Type B pancreatic cell (in vitro differentiated cells): Measurements from ENCODE around the gene UBE2G2. TPM values are rescaled to one million over a fixed set of nuclear protein-coding genes. Genes with fewer than 3 reads are reported as not detected.

Experiments
- DNase-seq: peaks from one replicate; pipeline ENCODE4 v3.0.0; 2021; ENCODE audit warnings: mixed read lengths; ENCODE audit not compliant: unreplicated experiment; ENCODE audit errors: extremely low spot score
- H3K27ac Mint-ChIP-seq: 2 replicates; pipeline ENCODE4 v1.8.0; 2021; ENCODE audit warnings: mild to moderate bottlenecking, mixed read lengths
- H3K27me3 Mint-ChIP-seq: 2 replicates; pipeline ENCODE4 v1.8.0; 2021; ENCODE audit warnings: mixed read lengths
- H3K36me3 Mint-ChIP-seq: 2 replicates; pipeline ENCODE4 v1.8.0; 2021; ENCODE audit warnings: mixed read lengths
- H3K4me1 Mint-ChIP-seq: one replicate; pipeline ENCODE4 v1.8.0; 2021; ENCODE audit warnings: mixed read lengths; ENCODE audit not compliant: unreplicated experiment
- H3K4me3 Mint-ChIP-seq: 2 replicates; pipeline ENCODE4 v1.8.0; 2021; ENCODE audit warnings: mild to moderate bottlenecking, mixed read lengths
- H3K9me3 Mint-ChIP-seq: 2 replicates; pipeline ENCODE4 v1.8.0; 2021; ENCODE audit warnings: mixed read lengths
- total RNA-seq: library from RNA; stranded (reverse); gene quantifications from 2 replicates; pipeline ENCODE4 v1.2.1, GENCODE V29; 2021; ENCODE audit warnings: low replicate concordance
- TF ChIP-seq, protein P1 (sequence below): fragments of 200-600 bp; sonication (generic); conservative IDR thresholded peaks from 2 replicates; pipeline ENCODE4 v1.5.0; 2021; ENCODE audit warnings: antibody characterized with exemption, mild to moderate bottlenecking

UBE2G2 gene
- total RNA-seq, 1 donor from 2014 or later: 92.4 TPM

DNA sequence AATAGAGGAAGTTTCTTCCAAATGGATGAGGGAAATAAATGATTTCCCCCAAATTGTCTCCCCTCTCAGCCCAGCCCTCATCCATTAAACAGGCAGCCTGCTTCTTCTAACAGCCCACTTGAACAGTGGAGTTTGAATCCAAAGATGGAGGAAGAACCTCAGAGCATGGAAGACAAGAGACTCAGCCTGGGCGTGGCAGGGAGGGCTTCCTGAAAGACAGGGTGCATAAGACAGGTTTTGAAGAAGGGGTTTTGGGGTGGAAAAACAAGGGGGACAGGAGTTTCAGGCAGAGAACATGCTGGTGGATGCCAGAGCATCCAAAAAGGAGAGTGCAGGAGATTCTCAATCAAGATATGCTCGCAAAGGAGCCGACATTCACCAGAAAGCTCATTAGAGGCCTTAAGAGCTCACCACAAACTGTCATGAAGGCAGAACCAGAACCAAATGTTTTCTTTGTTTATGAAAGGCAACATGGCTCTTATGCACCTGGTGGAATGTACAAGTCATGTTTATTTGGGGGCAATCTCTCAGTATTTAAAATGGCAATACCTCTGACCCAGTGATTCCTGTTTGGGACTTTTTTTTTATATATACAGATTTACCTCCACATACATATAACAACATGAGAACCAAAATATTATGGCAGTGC is 63.8 kb downstream of the UBE2G2 start:
- Mint-ChIP-seq H3K36me3 (no peaks in the 10 kb centered on the region), H3K27me3 (peaks cover 10% of the 10 kb centered on the region), H3K4me3 (no peak overlapping the region), H3K9me3 (no peaks in the 10 kb centered on the region), H3K27ac (no peak overlapping the region), H3K4me1 (peaks cover 17% of the 10 kb centered on the region)
- DNase-seq: peak; percentile 4
- TF ChIP-seq, protein P1, sequence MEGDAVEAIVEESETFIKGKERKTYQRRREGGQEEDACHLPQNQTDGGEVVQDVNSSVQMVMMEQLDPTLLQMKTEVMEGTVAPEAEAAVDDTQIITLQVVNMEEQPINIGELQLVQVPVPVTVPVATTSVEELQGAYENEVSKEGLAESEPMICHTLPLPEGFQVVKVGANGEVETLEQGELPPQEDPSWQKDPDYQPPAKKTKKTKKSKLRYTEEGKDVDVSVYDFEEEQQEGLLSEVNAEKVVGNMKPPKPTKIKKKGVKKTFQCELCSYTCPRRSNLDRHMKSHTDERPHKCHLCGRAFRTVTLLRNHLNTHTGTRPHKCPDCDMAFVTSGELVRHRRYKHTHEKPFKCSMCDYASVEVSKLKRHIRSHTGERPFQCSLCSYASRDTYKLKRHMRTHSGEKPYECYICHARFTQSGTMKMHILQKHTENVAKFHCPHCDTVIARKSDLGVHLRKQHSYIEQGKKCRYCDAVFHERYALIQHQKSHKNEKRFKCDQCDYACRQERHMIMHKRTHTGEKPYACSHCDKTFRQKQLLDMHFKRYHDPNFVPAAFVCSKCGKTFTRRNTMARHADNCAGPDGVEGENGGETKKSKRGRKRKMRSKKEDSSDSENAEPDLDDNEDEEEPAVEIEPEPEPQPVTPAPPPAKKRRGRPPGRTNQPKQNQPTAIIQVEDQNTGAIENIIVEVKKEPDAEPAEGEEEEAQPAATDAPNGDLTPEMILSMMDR: no peak

DNA sequence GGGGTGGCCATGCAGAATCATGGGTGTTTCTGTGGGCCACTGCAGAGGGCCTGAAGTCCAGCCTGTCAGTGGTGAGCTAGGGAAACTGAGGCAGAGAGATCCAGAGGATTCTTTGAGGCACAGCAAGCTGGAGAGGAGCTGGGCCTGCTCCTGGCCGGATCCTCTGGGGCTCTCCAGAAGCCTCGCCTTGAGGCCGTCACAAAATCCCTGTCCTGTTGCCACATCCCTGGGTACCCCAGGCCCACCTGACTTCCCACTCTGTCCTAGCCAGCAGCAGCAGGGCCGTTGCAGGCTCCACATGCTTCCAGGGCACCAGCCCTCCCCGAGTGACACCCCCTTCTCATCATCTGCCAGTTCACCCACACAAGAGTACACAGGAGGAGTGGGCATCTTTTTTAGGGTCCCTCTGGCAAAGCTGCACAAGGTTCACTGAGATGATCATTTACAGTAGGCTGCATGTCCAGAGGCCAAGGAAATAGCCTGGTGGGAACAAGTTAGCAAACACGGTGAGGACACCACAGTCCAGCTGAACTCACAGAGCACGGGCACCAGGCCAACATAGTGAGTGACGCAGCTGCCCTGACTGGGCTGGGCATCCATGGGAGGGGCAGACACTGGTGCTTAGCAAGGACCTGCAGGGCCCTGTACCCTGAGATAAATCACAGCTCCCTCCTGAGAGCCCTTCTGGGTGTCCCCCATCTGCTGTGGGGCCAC is 65.2 kb downstream of the UBE2G2 start:
- Mint-ChIP-seq H3K36me3 (no peaks in the 10 kb centered on the region), H3K9me3 (no peaks in the 10 kb centered on the region), H3K27ac (no peak overlapping the region), H3K27me3 (peaks cover 15% of the 10 kb centered on the region), H3K4me3 (no peak overlapping the region), H3K4me1 (peaks cover 17% of the 10 kb centered on the region)
- TF ChIP-seq, protein P1: no peak
- DNase-seq: peak; percentile 62

DNA sequence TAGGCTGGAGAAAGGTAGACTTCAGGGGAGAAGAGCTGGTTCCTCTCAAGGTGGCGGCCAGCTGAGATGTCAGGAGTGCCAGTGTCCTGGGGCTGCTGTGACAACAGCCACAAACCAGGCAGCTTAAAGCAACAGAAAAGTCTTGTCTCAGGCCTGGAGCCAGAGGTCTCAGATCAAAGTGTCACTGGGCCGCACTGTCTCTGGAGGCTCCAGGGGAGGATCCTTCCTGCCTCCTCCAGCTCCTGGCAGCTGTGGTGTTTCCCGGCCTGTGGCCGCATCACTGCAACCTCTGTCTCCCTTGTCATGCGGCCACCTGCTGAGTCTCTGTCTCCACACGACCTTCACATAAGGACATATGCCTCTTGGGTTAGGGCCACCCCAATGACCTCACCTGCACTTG is 65.8 kb downstream of the UBE2G2 start:
- Mint-ChIP-seq H3K4me1 (peaks cover 17% of the 10 kb centered on the region), H3K4me3 (no peak overlapping the region), H3K9me3 (no peaks in the 10 kb centered on the region), H3K27me3 (peaks cover 20% of the 10 kb centered on the region), H3K36me3 (no peaks in the 10 kb centered on the region), H3K27ac (no peak overlapping the region)
- DNase-seq: peak; percentile 50
- TF ChIP-seq, protein P1: no peak

DNA sequence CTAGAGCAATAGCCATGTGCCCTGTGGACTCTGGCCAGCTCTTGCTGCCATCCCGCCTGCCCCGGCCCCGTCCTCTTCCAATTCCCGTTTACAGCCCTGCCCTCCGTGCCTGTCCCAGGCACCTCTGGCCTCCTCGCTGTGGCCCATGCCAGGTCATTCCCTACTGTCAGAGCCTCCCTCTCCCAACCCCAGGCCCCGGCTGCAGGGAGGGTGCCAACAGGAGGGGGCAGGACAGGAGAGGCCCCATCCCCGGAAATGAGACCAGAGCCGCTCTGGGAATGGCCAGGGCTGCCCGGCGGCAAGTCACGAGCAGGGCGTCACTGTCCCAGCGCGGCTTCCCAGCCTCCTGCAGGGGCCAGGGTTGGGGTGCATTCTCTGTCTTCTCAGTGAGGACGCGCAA is 66.8 kb downstream of the UBE2G2 start:
- peaks cover 13% of the 10 kb centered on the region for H3K4me1 Mint-ChIP-seq
- H3K27me3 Mint-ChIP-seq: peaks cover 22% of the 10 kb centered on the region
- H3K9me3 Mint-ChIP-seq: no peaks in the 10 kb centered on the region
- peak; percentile 55 for DNase-seq
- no peaks in the 10 kb centered on the region for H3K36me3 Mint-ChIP-seq
- TF ChIP-seq, protein P1: no peak
- H3K27ac Mint-ChIP-seq: no peak overlapping the region
- H3K4me3 Mint-ChIP-seq: no peak overlapping the region

DNA sequence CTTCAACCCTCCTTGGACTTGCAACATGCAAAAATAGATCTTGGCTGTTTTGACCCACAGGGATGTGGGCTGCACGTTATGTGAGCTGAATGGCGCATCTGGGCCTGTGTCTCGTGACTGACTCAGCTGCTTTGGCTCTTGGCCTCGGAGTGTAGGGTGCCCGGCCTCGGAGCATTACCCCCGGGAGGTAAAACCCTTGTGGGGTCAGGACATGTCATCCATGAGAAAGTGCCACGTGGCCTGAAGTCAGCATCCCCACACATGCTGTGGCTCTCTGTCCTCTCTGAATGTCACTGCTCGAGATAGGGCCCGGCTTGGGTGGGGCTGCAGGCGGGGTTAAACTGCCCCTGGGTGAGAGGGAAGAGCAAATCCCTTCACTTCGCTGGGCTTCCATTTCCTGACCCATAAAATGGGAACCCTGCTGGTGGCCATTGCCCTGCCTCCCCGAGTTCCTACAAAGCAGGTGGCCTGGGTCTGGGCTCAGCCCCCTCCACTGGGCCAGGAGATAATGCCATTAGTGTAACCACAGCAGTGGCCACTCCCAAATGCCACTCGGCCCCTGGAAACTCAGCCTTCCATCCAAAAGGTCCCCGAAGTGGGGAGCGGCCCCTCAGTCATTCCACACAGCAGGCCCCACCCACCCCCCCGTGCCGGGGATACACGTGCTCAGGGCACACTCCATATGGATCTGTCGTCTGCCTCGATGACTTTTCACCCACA is 67.4 kb downstream of the UBE2G2 start:
- Mint-ChIP-seq H3K27ac (no peak overlapping the region), H3K4me1 (peaks cover 12% of the 10 kb centered on the region), H3K4me3 (no peak overlapping the region), H3K36me3 (no peaks in the 10 kb centered on the region), H3K9me3 (no peaks in the 10 kb centered on the region), H3K27me3 (peaks cover 21% of the 10 kb centered on the region)
- DNase-seq: peak; percentile 62
- TF ChIP-seq, protein P1: no peak
